ENCODE measurements around the gene IBSP. TPM values are rescaled to one million over a fixed set of nuclear protein-coding genes. Genes with fewer than 3 reads are reported as not detected.

The IBSP gene
- total RNA-seq, 1 donor from 2014 or later: not detected

- DNase-seq: peak; percentile 63
Measured at GRCh38 chr4:87838890-87839591, 39.7 kb downstream of the IBSP start.

DNA sequence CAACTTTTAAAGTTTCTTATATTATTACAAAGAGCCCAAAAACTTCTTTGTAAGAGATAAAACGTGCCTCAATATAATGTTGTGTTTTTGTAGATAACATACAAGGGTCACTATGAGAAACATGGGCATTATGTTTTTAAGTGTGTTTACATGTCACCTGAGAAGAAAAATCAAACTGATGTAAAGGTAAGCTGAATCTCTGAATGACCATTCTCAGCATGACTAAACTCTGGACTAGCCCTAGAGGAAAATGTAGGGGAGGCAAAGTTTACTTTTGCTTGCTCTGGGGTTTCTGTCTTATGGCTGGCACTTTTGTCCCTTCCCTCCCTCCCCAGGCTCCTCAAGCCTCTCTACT is 40.2 kb downstream of the IBSP start:
- DNase-seq: no peak

DNA sequence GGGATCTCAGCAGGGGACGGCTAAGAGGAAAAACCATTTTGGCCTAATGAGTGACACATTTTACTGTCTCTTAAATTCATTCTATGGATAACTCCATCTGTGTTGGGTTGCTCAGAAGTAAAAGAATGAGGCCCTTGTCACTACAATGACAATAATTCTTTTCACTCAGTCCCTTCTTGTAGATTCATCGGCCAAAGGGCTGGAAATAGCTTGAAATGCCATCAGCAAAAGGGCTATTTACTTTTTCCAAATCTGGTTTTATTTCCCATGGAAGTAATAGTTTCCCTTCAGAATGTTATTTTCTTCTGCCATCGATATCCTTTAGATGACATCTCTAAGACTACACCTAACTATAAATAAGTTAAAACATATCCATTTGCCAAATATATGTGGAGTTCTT is 40.8 kb downstream of the IBSP start:
- no peak for DNase-seq

GRCh38 chr4:87843936-87844335 is 44.6 kb downstream of the IBSP start:
- DNase-seq: peak; percentile 38

DNA sequence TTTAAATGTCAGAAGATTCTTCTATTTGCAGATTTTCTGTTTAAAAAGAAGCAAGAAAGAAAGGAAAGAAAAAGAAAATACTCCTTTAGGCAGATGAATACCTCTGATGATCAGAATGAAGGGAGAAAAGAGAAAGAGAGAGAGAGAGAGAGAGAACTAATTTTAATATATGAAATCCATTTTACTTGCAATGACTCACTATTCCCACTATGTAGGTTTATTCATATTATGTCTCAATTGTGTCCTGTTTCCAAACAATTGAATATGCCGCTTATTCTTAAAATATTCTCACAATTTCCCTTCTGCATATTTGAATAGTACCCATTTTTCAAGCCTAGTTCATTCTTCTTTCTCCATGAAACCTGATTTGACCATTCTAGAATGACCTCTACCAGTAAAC is 45.1 kb downstream of the IBSP start:
- DNase-seq: no peak

- DNase-seq: no peak
Measured at GRCh38 chr4:87846226-87846625, 46.9 kb downstream of the IBSP start.

GRCh38 chr4:87848622-87849351 is 49.4 kb downstream of the IBSP start:
- DNase-seq: peak; percentile 84

DNA sequence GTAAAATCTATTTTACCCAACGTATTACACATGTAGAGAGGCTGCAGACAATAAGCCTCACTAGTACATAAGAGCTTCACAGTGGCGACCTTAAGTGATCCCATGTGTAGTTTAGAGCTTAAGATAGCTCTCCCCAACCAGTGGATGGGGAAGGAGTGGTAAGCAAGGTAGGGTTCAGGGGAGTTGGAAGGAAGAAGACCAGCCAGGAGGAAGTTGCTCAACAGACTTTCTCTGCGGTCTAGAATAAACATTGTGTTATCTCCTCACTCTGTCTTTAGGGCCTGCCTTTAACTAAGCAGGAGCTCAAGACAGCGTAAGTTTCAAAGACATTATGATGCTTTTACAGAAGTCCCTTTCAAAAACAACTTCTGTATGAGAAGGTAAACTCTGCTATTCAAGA is 50.3 kb downstream of the IBSP start:
- no peak for DNase-seq

DNA sequence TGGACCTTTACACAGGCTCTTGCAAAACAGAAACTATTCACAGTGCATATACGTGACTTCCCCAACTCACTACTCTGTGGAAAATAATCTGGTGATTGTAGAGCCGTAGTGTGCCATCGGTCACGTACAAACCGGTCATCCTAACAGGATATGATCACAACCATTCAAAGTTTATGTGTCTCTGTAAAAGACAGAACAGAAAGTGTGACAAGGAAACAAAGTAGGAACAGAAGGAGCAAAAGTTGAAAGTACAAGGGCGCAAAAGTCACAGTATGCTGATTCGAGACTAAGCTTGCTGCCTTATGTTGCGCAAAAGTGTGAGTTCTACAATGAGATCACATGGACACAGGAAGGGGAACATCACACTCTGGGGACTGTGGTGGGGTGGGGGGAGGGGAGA is 52.0 kb downstream of the IBSP start:
- no peak for DNase-seq

DNA sequence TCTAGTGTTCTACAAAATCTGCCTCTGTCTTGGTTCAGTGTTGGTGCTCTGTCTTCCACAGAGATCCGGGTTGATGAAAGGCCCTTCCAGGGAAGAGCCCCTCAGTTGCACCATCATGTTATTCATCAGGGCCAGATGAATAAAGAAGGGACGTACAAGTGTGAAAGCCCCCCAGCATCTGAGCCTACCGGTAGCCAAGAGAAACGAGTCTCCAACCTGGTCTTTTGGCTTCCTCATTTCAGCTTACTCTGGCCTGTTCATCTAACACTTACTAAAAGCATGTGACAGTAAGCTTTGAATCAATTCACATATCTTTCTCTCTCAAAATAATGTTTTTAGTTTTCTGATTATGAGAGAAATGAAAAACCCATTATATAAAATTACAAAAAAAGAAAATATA is 52.6 kb downstream of the IBSP start:
- DNase-seq: no peak

GRCh38 chr4:87853108-87853507 is 53.8 kb downstream of the IBSP start:
- peak; percentile 74 for DNase-seq

DNA sequence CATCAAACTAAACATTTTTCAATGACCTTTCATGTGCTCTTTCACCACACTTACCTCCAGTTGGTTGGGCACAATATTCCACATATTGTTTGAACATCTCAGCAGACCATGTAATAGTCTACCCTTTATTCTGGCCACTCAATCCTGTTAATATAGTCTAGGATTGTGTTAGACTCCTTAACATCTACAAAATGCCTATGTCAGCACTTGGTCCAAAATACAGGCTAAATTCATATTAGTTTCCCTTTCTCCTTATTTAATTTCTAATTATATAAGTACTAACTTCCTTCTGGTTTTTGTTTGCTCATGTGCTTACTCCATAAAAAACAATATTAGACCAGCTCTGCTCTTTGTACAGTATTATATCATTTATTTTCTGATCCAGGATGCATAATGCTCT is 54.5 kb downstream of the IBSP start:
- no peak for DNase-seq

DNA sequence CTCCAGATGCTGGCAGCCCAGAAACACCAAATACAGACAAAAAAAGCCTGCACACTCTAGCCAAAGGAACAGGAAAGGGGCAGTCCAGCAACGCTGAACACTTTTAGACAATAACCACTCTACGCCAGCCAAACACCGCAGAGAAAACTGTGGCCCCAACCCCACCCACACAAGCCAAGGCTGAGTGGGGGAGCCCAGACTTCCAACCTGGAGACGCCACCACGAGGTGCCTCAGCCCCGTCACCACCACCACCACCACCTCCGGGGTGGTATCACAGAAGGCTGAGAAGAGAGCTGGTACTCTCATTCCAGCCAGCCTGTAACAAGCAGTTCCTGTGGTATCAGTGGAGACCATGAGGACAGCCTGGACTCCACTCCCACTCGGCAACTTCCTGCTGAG is 56.2 kb downstream of the IBSP start:
- no peak for DNase-seq

GRCh38 chr4:87856816-87857215 is 57.5 kb downstream of the IBSP start:
- DNase-seq: no peak

DNA sequence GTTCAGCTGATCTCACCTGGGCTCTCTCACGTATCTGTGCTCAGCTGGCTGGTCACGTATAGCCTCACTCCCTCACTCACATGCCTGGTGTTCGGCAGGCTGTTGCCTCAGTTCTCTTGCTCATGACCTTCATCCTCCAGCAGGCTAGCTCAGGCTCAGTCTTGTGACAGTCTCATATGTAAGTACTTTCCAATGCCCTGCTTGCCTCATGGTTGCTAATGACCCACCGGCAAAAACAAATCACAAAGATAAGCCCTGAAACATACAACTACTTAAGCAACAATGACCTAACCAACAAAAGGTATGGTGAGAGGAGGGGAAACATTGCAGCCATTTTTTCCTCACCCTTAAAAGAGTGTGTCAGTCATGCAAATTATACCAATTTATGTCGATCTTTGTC is 58.4 kb downstream of the IBSP start:
- DNase-seq: no peak

Other genes with a start within 250 kb of the IBSP start
- not detected for gene DSPP, start 191.0 kb upstream of the IBSP start, total RNA-seq
- gene DMP1, start 149.3 kb upstream of the IBSP start, total RNA-seq: not detected
- not detected for gene MEPE, start 33.4 kb downstream of the IBSP start, total RNA-seq
- gene SPP1, start 176.2 kb downstream of the IBSP start, total RNA-seq: 28.9 TPM
- gene PKD2, start 208.1 kb downstream of the IBSP start, total RNA-seq: 51.2 TPM

Data from tongue (tissue), 2 donors.